HEK293T (cell line): ENCODE data around the gene PLEKHG4B.

ENCODE experiments used
- BHLHE40 ChIP-seq: fragments of 450-650 bp; IDR thresholded peaks from 2 replicates; pipeline ENCODE4 v1.6.1; 2016; ENCODE audit warnings: mild to moderate bottlenecking, moderate library complexity, borderline replicate concordance
- ELF4 ChIP-seq: fragments of 450-650 bp; IDR thresholded peaks from 2 replicates; pipeline ENCODE4 v1.6.1; 2017; ENCODE audit warnings: antibody characterized with exemption
- FOXA1 ChIP-seq: fragments of 450-650 bp; IDR thresholded peaks from 2 replicates; pipeline ENCODE4 v1.6.1; 2016; ENCODE audit warnings: mild to moderate bottlenecking
- FOXM1 ChIP-seq: fragments of 450-650 bp; IDR thresholded peaks from 2 replicates; pipeline ENCODE4 v1.6.1; 2017; ENCODE audit warnings: mild to moderate bottlenecking, borderline replicate concordance
- HDGF ChIP-seq: fragments of 450-650 bp; IDR thresholded peaks from 2 replicates; pipeline ENCODE4 v1.6.1; 2017; ENCODE audit warnings: antibody characterized with exemption, borderline replicate concordance
- LEF1 ChIP-seq: fragments of 450-650 bp; IDR thresholded peaks from 2 replicates; pipeline ENCODE4 v1.6.1; 2017; ENCODE audit warnings: mild to moderate bottlenecking, borderline replicate concordance
- PKNOX1 ChIP-seq: fragments of 450-650 bp; IDR thresholded peaks from 2 replicates; pipeline ENCODE4 v1.6.1; 2016
- SP1 ChIP-seq: fragments of 450-650 bp; IDR thresholded peaks from 2 replicates; pipeline ENCODE4 v1.6.1; 2017
- SUZ12 ChIP-seq: fragments of 450-650 bp; IDR thresholded peaks from 2 replicates; pipeline ENCODE4 v1.6.1; 2016; ENCODE audit warnings: mild to moderate bottlenecking
- TARDBP ChIP-seq: fragments of 450-650 bp; IDR thresholded peaks from 2 replicates; pipeline ENCODE4 v1.6.1; 2016
- ZNF384 ChIP-seq: fragments of 450-650 bp; IDR thresholded peaks from 2 replicates; pipeline ENCODE4 v1.6.1; 2016

GRCh38 chr5:169728-170094, 77.7 kb downstream of the PLEKHG4B start:
- TF ChIP-seq SP1 (no peak), ELF4 (no peak), FOXM1 (no peak), ZNF384 (no peak), BHLHE40 (no peak), LEF1 (no peak), SUZ12 (no peak), FOXA1 (no peak), PKNOX1 (no peak), HDGF (no peak), TARDBP (no peak)
